K562 (cell line): Measurements from ENCODE around the gene PRDM15. TPM values are rescaled to one million over a fixed set of nuclear protein-coding genes. Genes with fewer than 3 reads are reported as not detected.

Experiments used
- ATAC-seq: fragments of 200-7000 bp; cut with Tn5 transposase; 3 replicates; pipeline ENCODE4 v1.9.1; 2020; ENCODE audit warnings: moderate library complexity
- BruUV-seq: library from RNA; stranded (reverse); fragments of 400-500 nt; replicated peaks from 2 replicates; lab custom pipeline; 2021; lab: Mats Ljungman, UMichigan
- CTCF ChIA-PET: fragments of 300-600 bp; formaldehyde crosslinking; extraction: SDS; loops from one replicate; lab custom pipeline; 2021; ENCODE audit warnings: low intra/inter-chr PET ratio; lab: Yijun Ruan, JAX
- POLR2A ChIA-PET: fragments of 300-600, 350-650 bp; sonication (Branson Sonifier 250); formaldehyde crosslinking; extraction: SDS; loops from one replicate; lab custom pipeline; 2021; ENCODE audit warnings: antibody characterized with exemption, inconsistent platforms; lab: Yijun Ruan, JAX
- DNase-seq, 4 experiments: peaks; one replicate each; pipeline versions ENCODE4 v3.0.0 to v3.0.0-alpha.2; 2011 to 2018; ENCODE audit warnings: low spot score in 3 of 4, mixed read lengths in 3 of 4; ENCODE audit errors: extremely low read depth in 1 of 4
- FAIRE-seq: peaks from 2 replicates; lab custom pipeline; 2011; peaks lifted over from hg19 to GRCh38; lab: Jason Lieb, UNC
- H2AFZ ChIP-seq: 2 replicates; pipeline ENCODE4 v1.6.0; 2011; ENCODE audit warnings: low read depth, low read length, control low read depth, inconsistent platforms
- H3K27ac ChIP-seq: fragments of 200-600 bp; 3 replicates; pipeline ENCODE4 v1.8.0; 2011; ENCODE audit warnings: low read depth, mild to moderate bottlenecking, control low read depth, inconsistent platforms, low read length, moderate library complexity, mixed read lengths; ENCODE audit errors: extremely low read depth
- H3K27me3 ChIP-seq, 2 experiments: fragments of 300-600 bp in 1 of 2; 2 replicates in 1 of 2; 3 replicates in 1 of 2; pipeline versions ENCODE4 v1.6.0 to v1.8.0; 2011; ENCODE audit warnings: inconsistent platforms in 2 of 2, low read length in 2 of 2, mild to moderate bottlenecking in 1 of 2, mixed read lengths in 1 of 2, moderate library complexity in 1 of 2; ENCODE audit not compliant: control insufficient read depth in 2 of 2, insufficient read depth in 2 of 2
- H3K36me3 ChIP-seq: fragments of 300-600 bp; 3 replicates; pipeline ENCODE4 v1.8.0; 2011; ENCODE audit warnings: mild to moderate bottlenecking, low read length, inconsistent platforms; ENCODE audit not compliant: control insufficient read depth, insufficient read depth
- H3K4me1 ChIP-seq, 2 experiments: fragments of 200-600 bp in 1 of 2; replicated peaks in 1 of 2; 2 replicates in 1 of 2; 3 replicates in 1 of 2; pipeline versions ENCODE4 v1.5.1 to v1.8.0; 2011; ENCODE audit warnings: inconsistent platforms in 2 of 2, low read length in 2 of 2, mild to moderate bottlenecking in 1 of 2, mixed read lengths in 1 of 2, moderate library complexity in 1 of 2; ENCODE audit not compliant: control insufficient read depth in 2 of 2, insufficient read depth in 2 of 2
- H3K4me2 ChIP-seq: 2 replicates; pipeline ENCODE4 v1.6.1; 2011; ENCODE audit warnings: low read length, control low read depth, inconsistent platforms, mixed read lengths; ENCODE audit not compliant: insufficient read depth
- H3K4me3 ChIP-seq: fragments of 200-600 bp; sonication (generic), shearing (Covaris generic); 2 replicates; pipeline ENCODE4 v1.5.1; 2016; ENCODE audit warnings: control low read depth, inconsistent platforms
- H3K79me2 ChIP-seq: fragments of 200-600 bp; 3 replicates; pipeline ENCODE4 v1.8.0; 2011; ENCODE audit warnings: low read length, inconsistent platforms; ENCODE audit not compliant: control insufficient read depth, insufficient read depth
- H3K9ac ChIP-seq, 2 experiments: 2 replicates each; pipeline versions ENCODE4 v1.6.0 to v1.6.1; 2011; ENCODE audit warnings: low read depth in 2 of 2, low read length in 2 of 2, control low read depth in 1 of 2, inconsistent platforms in 1 of 2, mild to moderate bottlenecking in 1 of 2, mixed read lengths in 1 of 2; ENCODE audit not compliant: insufficient read depth in 1 of 2
- H3K9me1 ChIP-seq: one replicate; pipeline ENCODE4 v1.6.0; 2011; ENCODE audit warnings: inconsistent platforms, mild to moderate bottlenecking, low read length, moderate library complexity; ENCODE audit not compliant: control insufficient read depth, insufficient read depth
- H3K9me3 ChIP-seq: replicated peaks from 2 replicates; pipeline ENCODE4 v1.5.1; 2011; ENCODE audit warnings: low read depth, low read length, inconsistent platforms; ENCODE audit not compliant: control insufficient read depth, insufficient read depth
- H4K20me1 ChIP-seq: replicated peaks from 2 replicates; pipeline ENCODE4 v1.6.1; 2011; ENCODE audit warnings: low read length, inconsistent platforms, mixed read lengths; ENCODE audit not compliant: control insufficient read depth, insufficient read depth
- CCAR2 ChIP-seq: fragments of 200-400 bp; formaldehyde crosslinking; IDR thresholded peaks from 2 replicates; pipeline ENCODE4 v1.6.1; 2017; ENCODE audit warnings: mild to moderate bottlenecking, low read depth, low read length
- CREBBP ChIP-seq: IDR thresholded peaks from one replicate; pipeline ENCODE4 v1.6.1; 2012; ENCODE audit warnings: low read depth, mild to moderate bottlenecking, control low read depth, inconsistent platforms, low read length
- CSDE1 ChIP-seq, 2 experiments: fragments of 450-650 bp; IDR thresholded peaks; 2 replicates each; pipeline ENCODE4 v1.6.1; 2016; ENCODE audit warnings: mild to moderate bottlenecking in 1 of 2
- HNRNPL ChIP-seq: fragments of 200-400 bp; formaldehyde crosslinking; IDR thresholded peaks from 2 replicates; pipeline ENCODE4 v1.6.1; 2017; ENCODE audit warnings: low read depth, mild to moderate bottlenecking, low read length
- HNRNPUL1 ChIP-seq: fragments of 200-400 bp; formaldehyde crosslinking; IDR thresholded peaks from 2 replicates; pipeline ENCODE4 v1.6.1; 2017; ENCODE audit warnings: low read length
- NFRKB ChIP-seq: fragments of 450-650 bp; IDR thresholded peaks from 2 replicates; pipeline ENCODE4 v1.6.1; 2016; ENCODE audit warnings: low read depth
- SMARCA4 ChIP-seq: fragments of 450-650 bp; IDR thresholded peaks from 2 replicates; pipeline ENCODE4 v1.6.1; 2016
- TOE1 ChIP-seq, 2 experiments: fragments of 450-650 bp in 1 of 2; sonication (generic) in 1 of 2; formaldehyde crosslinking in 1 of 2; IDR thresholded peaks; 2 replicates each; pipeline versions ENCODE4 v1.7.1 to v1.8.0; 2016 to 2022; ENCODE audit warnings: borderline replicate concordance in 2 of 2, mild to moderate bottlenecking in 2 of 2, antibody characterized with exemption in 1 of 2, inconsistent platforms in 1 of 2, low read depth in 1 of 2, missing genetic modification reagents in 1 of 2, moderate library complexity in 1 of 2
- VEZF1 ChIP-seq: fragments of 200-800 bp; sonication (Bioruptor generic); IDR thresholded peaks from 2 replicates; pipeline ENCODE4 v1.6.1; 2017; ENCODE audit warnings: missing genetic modification characterization, missing compliant biosample characterization
- ZNF143 ChIP-seq: sonication (generic); formaldehyde crosslinking; IDR thresholded peaks from 2 replicates; pipeline ENCODE4 v1.9.0; 2022; ENCODE audit warnings: mild to moderate bottlenecking, missing genetic modification reagents
- ZNF431 ChIP-seq: sonication (generic); formaldehyde crosslinking; IDR thresholded peaks from 2 replicates; pipeline ENCODE4 v1.8.0; 2022; ENCODE audit warnings: mild to moderate bottlenecking, missing genetic modification reagents
- ZNF57 ChIP-seq: fragments of 450-650 bp; formaldehyde crosslinking; IDR thresholded peaks from 2 replicates; pipeline ENCODE4 v1.4.0; 2020; ENCODE audit warnings: mild to moderate bottlenecking, moderate library complexity
- WGBS: fragments of 100-300 bp; shearing (Covaris generic); methylation state at CpG from one replicate; pipeline ENCODE4 v1.1.6; 2016; ENCODE audit warnings: low coverage, mixed read lengths; ENCODE audit not compliant: insufficient coverage; ENCODE audit errors: missing lambda C conversion rate; 5-methylcytosine and 5-hydroxymethylcytosine counted together
- in situ Hi-C: fragments of 300-500 bp; cut with MboI; formaldehyde crosslinking; loops from 4 replicates; pipeline ENCODE4 v1.15.0; 2018; ENCODE audit warnings: inconsistent platforms, mixed read lengths
- intact Hi-C: fragments of 100-400 bp; cut with micrococcal nuclease; formaldehyde crosslinking; loops from 2 replicates; pipeline ENCODE4 v1.14.2; 2022
- polyA plus RNA-seq, 8 experiments: library from polyadenylated mRNA; depleted of rRNA in 4 of 8; stranded (reverse) in 5 of 8; unstranded in 3 of 8; fragments of >200 nt; fragmentation: Nextera tagmentation in 2 of 8; fragmentation: Illumina TruSeq in 1 of 8; extraction: Ambion mirVana in 2 of 8; extraction: Trizol in 1 of 8; gene quantifications; 2 replicates each; pipeline versions ENCODE4 v1.2.1 to v1.2.3, GENCODE V29; 2011 to 2014; ENCODE audit warnings: inconsistent platforms in 1 of 8, missing spikeins in 1 of 8
- total RNA-seq, 7 experiments: library from RNA; depleted of rRNA in 6 of 7; stranded (reverse); fragments of >200 nt in 6 of 7; fragmentation: Illumina TruSeq in 2 of 7; extraction: Trizol in 2 of 7; gene quantifications; 2 replicates each; pipeline versions ENCODE4 v1.2.1 to v1.2.3, GENCODE V29; 2011 to 2021; ENCODE audit warnings: low replicate concordance in 1 of 7
- TF ChIP-seq, protein P1 (sequence below): sonication (generic); formaldehyde crosslinking; IDR thresholded peaks from 2 replicates; pipeline ENCODE4 v1.8.0; 2022; ENCODE audit warnings: missing genetic modification reagents, mild to moderate bottlenecking, borderline replicate concordance

PRDM15 gene
- total and polyA plus RNA-seq, 9 of the 15 experiments (the other 6 are each of a cell fraction or from before 2014, with no cell fraction given) = 0.93 to 9.2 (median 6.2) TPM

DNA sequence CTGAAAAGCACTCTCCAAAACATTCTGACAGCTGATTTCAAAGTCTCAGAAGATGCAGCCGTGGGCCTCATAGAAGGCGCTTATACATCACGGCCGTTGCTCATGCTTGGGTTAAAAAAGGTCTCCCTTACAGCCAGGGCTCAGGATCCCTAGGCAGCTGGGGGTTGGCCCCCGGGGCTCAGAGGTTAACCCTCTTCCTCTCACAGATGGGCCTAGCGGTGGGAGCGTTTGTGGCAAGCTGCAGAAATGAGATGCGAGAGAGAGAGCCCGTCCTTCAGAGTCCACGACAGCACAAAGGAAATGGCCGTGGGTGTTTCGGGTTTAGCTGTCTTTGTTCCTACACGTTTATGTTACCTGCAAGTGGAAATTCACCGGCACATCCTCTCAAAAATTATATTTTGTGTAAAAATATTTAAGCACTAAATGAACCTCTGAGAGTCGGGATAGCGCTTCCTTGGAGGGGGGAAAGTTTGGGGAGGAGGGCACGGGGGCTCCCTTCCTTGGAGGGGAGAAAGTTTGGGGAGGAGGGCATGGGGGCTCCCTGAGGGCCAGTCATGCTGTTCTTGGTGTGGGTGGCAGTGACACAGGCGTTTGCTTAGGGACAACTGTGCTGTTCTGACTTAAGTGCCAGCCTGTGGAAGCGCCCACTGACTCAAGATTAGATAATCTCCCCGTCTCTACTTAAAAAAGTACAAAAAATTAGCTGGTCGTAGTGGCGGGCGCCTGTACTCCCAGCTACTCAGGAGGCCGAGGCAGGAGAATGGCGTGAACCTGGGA is 20.5 kb upstream of the PRDM15 start (continued):
- no peak for TF ChIP-seq CREBBP
- TF ChIP-seq HNRNPL = no peak
- TF ChIP-seq ZNF57 = no peak
- no peak for TF ChIP-seq CCAR2
- TF ChIP-seq ZNF143 (CRISPR knock-in tag) = no peak
- no peak for TF ChIP-seq SMARCA4
- no peak for TF ChIP-seq HNRNPUL1

- Histone ChIP-seq H3K36me3 (peaks cover 39% of the 10 kb centered on the region), H3K9me3 (no peaks in the 10 kb centered on the region), H4K20me1 (peaks cover 2% of the 10 kb centered on the region; the same call in 1 of the 2 replicates), H3K27ac (no peak overlapping the region), H3K4me3 (no peak overlapping the region), H3K27me3 (no peaks in the 10 kb centered on the region), H3K79me2 (no peaks in the 10 kb centered on the region), H2AFZ (no peak overlapping the region), H3K4me2 (no peak overlapping the region), H3K4me1 (peaks cover 30 to 31% of the 10 kb centered on the region in 2 experiments), H3K9me1 (no peaks in the 10 kb centered on the region), H3K9ac (no peak overlapping the region)
- WGBS = 89% methylated on average over 15 of the region's 17 CpGs
- no TSS peak for BruUV-seq
- in situ Hi-C loops (no loop called here), intact Hi-C loops (no loop called here)
- CTCF ChIA-PET = no interaction called here
- ATAC-seq = no peak
- POLR2A ChIA-PET = no interaction called here
- DNase-seq = no peak
- FAIRE-seq = no peak
- TF ChIP-seq VEZF1 (CRISPR knock-in tag) (no peak), CSDE1 (IDR thresholded peaks at IDR 0.05) (no peak), NFRKB (no peak), TOE1 (IDR thresholded peaks at IDR 0.05; ENCODE audit: borderline replicate concordance) (no peak), TOE1 (CRISPR knock-in tag; IDR thresholded peaks at IDR 0.05; ENCODE audit: borderline replicate concordance, low read depth) (no peak), ZNF431 (no peak)
- TF ChIP-seq, protein P1, sequence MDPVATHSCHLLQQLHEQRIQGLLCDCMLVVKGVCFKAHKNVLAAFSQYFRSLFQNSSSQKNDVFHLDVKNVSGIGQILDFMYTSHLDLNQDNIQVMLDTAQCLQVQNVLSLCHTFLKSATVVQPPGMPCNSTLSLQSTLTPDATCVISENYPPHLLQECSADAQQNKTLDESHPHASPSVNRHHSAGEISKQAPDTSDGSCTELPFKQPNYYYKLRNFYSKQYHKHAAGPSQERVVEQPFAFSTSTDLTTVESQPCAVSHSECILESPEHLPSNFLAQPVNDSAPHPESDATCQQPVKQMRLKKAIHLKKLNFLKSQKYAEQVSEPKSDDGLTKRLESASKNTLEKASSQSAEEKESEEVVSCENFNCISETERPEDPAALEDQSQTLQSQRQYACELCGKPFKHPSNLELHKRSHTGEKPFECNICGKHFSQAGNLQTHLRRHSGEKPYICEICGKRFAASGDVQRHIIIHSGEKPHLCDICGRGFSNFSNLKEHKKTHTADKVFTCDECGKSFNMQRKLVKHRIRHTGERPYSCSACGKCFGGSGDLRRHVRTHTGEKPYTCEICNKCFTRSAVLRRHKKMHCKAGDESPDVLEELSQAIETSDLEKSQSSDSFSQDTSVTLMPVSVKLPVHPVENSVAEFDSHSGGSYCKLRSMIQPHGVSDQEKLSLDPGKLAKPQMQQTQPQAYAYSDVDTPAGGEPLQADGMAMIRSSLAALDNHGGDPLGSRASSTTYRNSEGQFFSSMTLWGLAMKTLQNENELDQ (CRISPR knock-in tag) = no peak
Observed at GRCh38 chr21:41898998-41899397, 19.9 kb upstream of the PRDM15 start.
